SK-N-SH (cell line): ENCODE measurements around the gene OR7G2. TPM values are rescaled to one million over a fixed set of nuclear protein-coding genes. Genes with fewer than 3 reads are reported as not detected.

Experiments used
- CTCF ChIA-PET: fragments of 300-600, 350-600 bp; formaldehyde crosslinking; extraction: SDS; loops from one replicate; lab custom pipeline; 2021; lab: Yijun Ruan, JAX
- POLR2A ChIA-PET: fragments of 350-600 bp; sonication (Branson Sonifier 250); formaldehyde crosslinking; extraction: SDS; loops from one replicate; lab custom pipeline; 2020; ENCODE audit warnings: antibody characterized with exemption, inconsistent platforms; lab: Yijun Ruan, JAX
- DNase-seq: peaks from one replicate; pipeline ENCODE4 v3.0.0; 2012
- H2AFZ ChIP-seq: fragments of 200-600 bp; sonication (generic); 2 replicates; pipeline ENCODE4 v1.8.1; 2016; ENCODE audit warnings: antibody characterized with exemption, mild to moderate bottlenecking, low read depth
- H3F3A ChIP-seq: fragments of 200-600 bp; sonication (generic); replicated peaks from 2 replicates; pipeline ENCODE3; 2016; ENCODE audit warnings: antibody characterized with exemption, mild to moderate bottlenecking; ENCODE audit not compliant: insufficient read depth
- H3K27ac ChIP-seq, 2 experiments: fragments of 200-500 bp in 1 of 2; fragments of 200-600 bp in 1 of 2; sonication (Bioruptor generic) in 1 of 2; sonication (generic), shearing (Covaris generic) in 1 of 2; 2 replicates each; pipeline versions ENCODE4 v1.5.1 to v1.6.1; 2014 to 2016; ENCODE audit warnings: low read depth in 2 of 2, inconsistent platforms in 1 of 2, low read length in 1 of 2, mild to moderate bottlenecking in 1 of 2, mixed read lengths in 1 of 2
- H3K27me3 ChIP-seq: fragments of 200-600 bp; sonication (generic), shearing (Covaris generic); 2 replicates; pipeline ENCODE4 v1.6.1; 2016; ENCODE audit warnings: mixed run types; ENCODE audit not compliant: insufficient read depth
- H3K36me3 ChIP-seq, 2 experiments: fragments of 200-500 bp in 1 of 2; fragments of 200-600 bp in 1 of 2; sonication (Bioruptor generic) in 1 of 2; sonication (generic) in 1 of 2; replicated peaks in 1 of 2; 2 replicates each; pipeline versions ENCODE3 to v1.5.1; 2014 to 2016; ENCODE audit warnings: low read length in 1 of 2, mild to moderate bottlenecking in 1 of 2; ENCODE audit not compliant: insufficient read depth in 2 of 2, control insufficient read depth in 1 of 2
- H3K4me1 ChIP-seq, 2 experiments: fragments of 200-500 bp in 1 of 2; fragments of 200-600 bp in 1 of 2; sonication (Bioruptor generic) in 1 of 2; sonication (generic), shearing (Covaris generic) in 1 of 2; 2 replicates each; pipeline versions ENCODE4 v1.5.1 to v1.6.1; 2014 to 2016; ENCODE audit warnings: low read depth in 1 of 2, low read length in 1 of 2, mixed run types in 1 of 2; ENCODE audit not compliant: insufficient read depth in 2 of 2, control insufficient read depth in 1 of 2
- H3K4me2 ChIP-seq: fragments of 200-600 bp; sonication (generic), shearing (Covaris generic); 2 replicates; pipeline ENCODE4 v1.6.1; 2017; ENCODE audit warnings: mixed run types
- H3K4me3 ChIP-seq, 2 experiments: fragments of 200-500 bp in 1 of 2; fragments of 200-600 bp in 1 of 2; sonication (Bioruptor generic) in 1 of 2; sonication (generic), shearing (Covaris generic) in 1 of 2; 2 replicates each; pipeline versions ENCODE4 v1.5.1 to v1.8.1; 2014 to 2016; ENCODE audit warnings: low read depth in 2 of 2, inconsistent platforms in 1 of 2, low read length in 1 of 2, mild to moderate bottlenecking in 1 of 2, mixed read lengths in 1 of 2, moderate library complexity in 1 of 2
- H3K79me2 ChIP-seq: fragments of 200-600 bp; sonication (generic); 2 replicates; pipeline ENCODE4 v1.8.1; 2017; ENCODE audit warnings: mild to moderate bottlenecking; ENCODE audit not compliant: insufficient read depth
- H3K9ac ChIP-seq: fragments of 200-600 bp; sonication (generic); 2 replicates; pipeline ENCODE4 v1.6.1; 2017; ENCODE audit warnings: mixed run types
- H3K9me2 ChIP-seq: fragments of 200-600 bp; sonication (generic); 2 replicates; pipeline ENCODE4 v1.6.1; 2017; ENCODE audit warnings: mixed run types
- H3K9me3 ChIP-seq: fragments of 200-600 bp; sonication (generic); 2 replicates; pipeline ENCODE4 v1.6.1; 2017; ENCODE audit warnings: mixed run types, mild to moderate bottlenecking, moderate library complexity
- H4K20me1 ChIP-seq: fragments of 200-600 bp; sonication (generic); 2 replicates; pipeline ENCODE4 v1.6.1; 2017; ENCODE audit warnings: mild to moderate bottlenecking, mixed run types; ENCODE audit not compliant: insufficient read depth
- ELF1 ChIP-seq: IDR thresholded peaks from 2 replicates; pipeline ENCODE4 v1.4.0; 2012
- FOSL2 ChIP-seq: IDR thresholded peaks from 2 replicates; pipeline ENCODE4 v1.4.0; 2012; ENCODE audit warnings: low read depth, mild to moderate bottlenecking, moderate library complexity, borderline replicate concordance
- FOXJ3 ChIP-seq: sonication (generic); formaldehyde crosslinking; IDR thresholded peaks from 2 replicates; pipeline ENCODE4 v1.5.1; 2020; ENCODE audit warnings: mild to moderate bottlenecking, missing genetic modification reagents
- FOXM1 ChIP-seq: IDR thresholded peaks from 2 replicates; pipeline ENCODE4 v1.4.0; 2012; ENCODE audit warnings: low read depth, mild to moderate bottlenecking
- GATA2 ChIP-seq: sonication (generic); formaldehyde crosslinking; IDR thresholded peaks from 2 replicates; pipeline ENCODE4 v1.5.0; 2020; ENCODE audit warnings: mild to moderate bottlenecking, missing genetic modification reagents
- JUND ChIP-seq: IDR thresholded peaks from 2 replicates; pipeline ENCODE4 v1.4.0; 2012
- MEF2A ChIP-seq: IDR thresholded peaks from 2 replicates; pipeline ENCODE4 v1.4.0; 2012; ENCODE audit warnings: low read depth, borderline replicate concordance
- NRF1 ChIP-seq: IDR thresholded peaks from 2 replicates; pipeline ENCODE4 v1.6.1; 2012; ENCODE audit warnings: low read depth, mild to moderate bottlenecking, low read length
- RAD21 ChIP-seq: IDR thresholded peaks from 2 replicates; pipeline ENCODE4 v1.6.1; 2012; ENCODE audit warnings: mild to moderate bottlenecking, low read length
- SMC3 ChIP-seq: IDR thresholded peaks from 2 replicates; pipeline ENCODE4 v1.6.1; 2012; ENCODE audit warnings: low read depth, low read length, improper control_type of control experiment
- TAF1 ChIP-seq: IDR thresholded peaks from 2 replicates; pipeline ENCODE4 v1.6.1; 2012; ENCODE audit warnings: low read depth, mild to moderate bottlenecking, low read length, moderate library complexity, borderline replicate concordance
- TEAD4 ChIP-seq: IDR thresholded peaks from 2 replicates; pipeline ENCODE4 v1.4.0; 2012; ENCODE audit warnings: mild to moderate bottlenecking, borderline replicate concordance; ENCODE audit not compliant: insufficient read depth
- YY1 ChIP-seq: IDR thresholded peaks from 2 replicates; pipeline ENCODE4 v1.4.0; 2012; ENCODE audit warnings: low read depth, mild to moderate bottlenecking
- WGBS: methylation state at CpG from one replicate; pipeline ENCODE4 v1.1.6; 2017; ENCODE audit warnings: low lambda C conversion rate; 5-methylcytosine and 5-hydroxymethylcytosine counted together
- polyA plus RNA-seq, 3 experiments: library from polyadenylated mRNA; depleted of rRNA; stranded (reverse); fragments of >200 nt; gene quantifications; 2 replicates each; pipeline ENCODE4 v1.2.3, GENCODE V29; 2012
- TF ChIP-seq, protein P1 (sequence below): fragments of 150-350 bp; IDR thresholded peaks from 2 replicates; pipeline ENCODE4 v1.6.1; 2017; ENCODE audit warnings: antibody characterized with exemption, low read length, low read depth, borderline replicate concordance
- TF ChIP-seq, protein P2 (sequence below): fragments of 150-350 bp; IDR thresholded peaks from 2 replicates; pipeline ENCODE4 v1.6.1; 2016; ENCODE audit warnings: mild to moderate bottlenecking, low read depth, low read length
- TF ChIP-seq, protein P3 (sequence below): IDR thresholded peaks from 2 replicates; pipeline ENCODE4 v1.4.0; 2012; ENCODE audit warnings: low read depth, borderline replicate concordance
- TF ChIP-seq, protein P4 (sequence below): IDR thresholded peaks from 2 replicates; pipeline ENCODE4; 2012
- TF ChIP-seq, protein P5 (sequence below): IDR thresholded peaks from 2 replicates; pipeline ENCODE4 v1.6.1; 2012; ENCODE audit warnings: mild to moderate bottlenecking, low read depth, low read length, moderate library complexity

The OR7G2 gene
- polyA plus RNA-seq, 1 of the 3 experiments (the other 2 are of a cell fraction), result not detected

DNA sequence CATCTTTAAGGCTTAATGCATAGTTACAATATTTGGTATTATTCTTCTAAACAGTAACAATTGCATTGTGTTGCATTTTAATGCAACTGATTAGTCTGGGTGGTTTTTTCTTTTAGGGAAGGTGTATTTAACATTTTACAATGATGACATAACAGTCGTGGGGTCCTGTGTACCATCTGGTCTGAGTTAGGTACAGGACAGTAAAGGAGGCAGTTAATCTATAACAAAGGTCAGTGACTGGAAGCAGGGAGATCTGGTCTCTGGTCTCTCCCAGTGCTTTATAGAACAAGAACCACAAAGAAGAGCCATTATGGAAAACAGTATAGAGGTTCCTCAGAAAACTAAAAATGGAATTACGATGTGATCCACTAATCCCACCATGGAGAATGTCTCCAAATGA, 2.7 kb upstream of the OR7G2 start (continued):
- TF ChIP-seq, protein P1, sequence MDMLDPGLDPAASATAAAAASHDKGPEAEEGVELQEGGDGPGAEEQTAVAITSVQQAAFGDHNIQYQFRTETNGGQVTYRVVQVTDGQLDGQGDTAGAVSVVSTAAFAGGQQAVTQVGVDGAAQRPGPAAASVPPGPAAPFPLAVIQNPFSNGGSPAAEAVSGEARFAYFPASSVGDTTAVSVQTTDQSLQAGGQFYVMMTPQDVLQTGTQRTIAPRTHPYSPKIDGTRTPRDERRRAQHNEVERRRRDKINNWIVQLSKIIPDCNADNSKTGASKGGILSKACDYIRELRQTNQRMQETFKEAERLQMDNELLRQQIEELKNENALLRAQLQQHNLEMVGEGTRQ, result no peak
- TF ChIP-seq GATA2, result no peak

DNA sequence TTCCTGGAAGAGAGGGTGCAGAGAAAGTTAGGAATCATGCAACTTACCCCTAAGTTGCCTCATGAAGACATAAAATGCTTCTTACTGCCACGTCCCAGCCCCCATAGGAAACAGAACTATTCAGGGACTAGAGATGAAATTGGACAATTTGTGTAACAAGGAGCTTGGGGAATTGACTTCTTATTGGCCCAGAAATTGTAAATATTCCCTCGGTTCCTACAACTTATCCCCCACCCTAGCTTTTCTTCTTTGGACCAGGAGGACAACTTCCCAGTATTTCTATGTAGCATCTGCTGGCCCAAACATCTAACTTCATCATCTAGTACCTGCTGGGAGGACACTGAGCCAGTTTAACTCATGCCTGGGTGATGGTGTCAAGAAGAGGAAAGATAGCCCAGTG, 20.5 kb downstream of the OR7G2 start, which contains the start of gene OR1M1:
Gene OR1M1, plus strand, starts transcription at position 301 of the 400 bp plus-strand sequence. CDS start 6,184 bp downstream, outside the sequence.
- Histone ChIP-seq H4K20me1 (no peaks in the 10 kb centered on the region), H3K4me1 (no peaks in the 10 kb centered on the region), H3K27me3 (peaks cover 38% of the 10 kb centered on the region), H3K4me2 (no peak within 1 kb of the TSS), H3K9me2 (no peaks in the 10 kb centered on the region), H3F3A (no peaks in the 10 kb centered on the region), H3K27ac (no peak within 1 kb of the TSS), H2AFZ (no peak within 1 kb of the TSS), H3K36me3 (no peaks in the 10 kb centered on the region), H3K9me3 (no peaks in the 10 kb centered on the region), H3K9ac (no peak within 1 kb of the TSS), H3K4me3 (no peak within 1 kb of the TSS), H3K79me2 (no peaks in the 10 kb centered on the region)
- TF ChIP-seq FOSL2 (no peak), NRF1 (no peak), RAD21 (no peak), SMC3 (no peak)
- TF ChIP-seq, protein P2, sequence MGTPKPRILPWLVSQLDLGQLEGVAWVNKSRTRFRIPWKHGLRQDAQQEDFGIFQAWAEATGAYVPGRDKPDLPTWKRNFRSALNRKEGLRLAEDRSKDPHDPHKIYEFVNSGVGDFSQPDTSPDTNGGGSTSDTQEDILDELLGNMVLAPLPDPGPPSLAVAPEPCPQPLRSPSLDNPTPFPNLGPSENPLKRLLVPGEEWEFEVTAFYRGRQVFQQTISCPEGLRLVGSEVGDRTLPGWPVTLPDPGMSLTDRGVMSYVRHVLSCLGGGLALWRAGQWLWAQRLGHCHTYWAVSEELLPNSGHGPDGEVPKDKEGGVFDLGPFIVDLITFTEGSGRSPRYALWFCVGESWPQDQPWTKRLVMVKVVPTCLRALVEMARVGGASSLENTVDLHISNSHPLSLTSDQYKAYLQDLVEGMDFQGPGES, result no peak
- DNase-seq, result no peak
- 0% methylated on average over 2 of the region's 2 CpGs for WGBS
- CTCF ChIA-PET, result no interaction called here
- POLR2A ChIA-PET, result no interaction called here

DNA sequence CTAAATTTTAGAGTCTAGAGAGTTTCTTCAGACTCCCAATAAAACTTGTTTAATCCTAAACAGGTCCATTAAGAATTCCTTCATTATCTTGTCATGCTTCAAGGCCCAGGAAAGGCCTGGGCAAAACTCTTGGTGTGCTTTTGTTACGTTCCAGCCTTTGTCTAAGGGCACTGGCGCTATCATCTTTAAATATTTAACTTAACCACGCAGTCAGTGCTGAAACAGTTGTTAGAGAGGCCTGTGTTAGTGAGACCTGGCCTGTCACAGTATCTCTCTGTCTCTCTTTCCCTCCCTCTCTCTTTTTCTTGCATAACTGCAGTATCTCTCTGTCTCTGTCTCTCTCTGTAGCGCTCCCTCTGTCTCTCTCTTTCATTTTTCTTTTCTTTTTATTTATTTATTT, 28.6 kb downstream of the OR7G2 start:
- CTCF ChIA-PET, result no interaction called here
- Histone ChIP-seq H3K9me2 (no peaks in the 10 kb centered on the region), H2AFZ (no peak overlapping the region), H4K20me1 (no peaks in the 10 kb centered on the region), H3K9ac (no peak overlapping the region), H3K4me3 (no peak overlapping the region), H3K9me3 (no peaks in the 10 kb centered on the region), H3F3A (peaks cover 10% of the 10 kb centered on the region), H3K27me3 (peaks cover 4% of the 10 kb centered on the region; the same call in 1 of the 2 replicates), H3K4me1 (peaks cover 0 to 9% of the 10 kb centered on the region in 2 experiments; a peak in 2 of 4 replicates), H3K79me2 (no peaks in the 10 kb centered on the region), H3K27ac (no peak overlapping the region), H3K36me3 (no peaks in the 10 kb centered on the region), H3K4me2 (no peak overlapping the region)
- WGBS, result 56% methylated on average over 4 of the region's 4 CpGs
- POLR2A ChIA-PET, result no interaction called here
- DNase-seq, result no peak
- no peak for TF ChIP-seq ELF1
- TF ChIP-seq, protein P3, sequence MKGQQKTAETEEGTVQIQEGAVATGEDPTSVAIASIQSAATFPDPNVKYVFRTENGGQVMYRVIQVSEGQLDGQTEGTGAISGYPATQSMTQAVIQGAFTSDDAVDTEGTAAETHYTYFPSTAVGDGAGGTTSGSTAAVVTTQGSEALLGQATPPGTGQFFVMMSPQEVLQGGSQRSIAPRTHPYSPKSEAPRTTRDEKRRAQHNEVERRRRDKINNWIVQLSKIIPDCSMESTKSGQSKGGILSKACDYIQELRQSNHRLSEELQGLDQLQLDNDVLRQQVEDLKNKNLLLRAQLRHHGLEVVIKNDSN, result no peak
- no peak for TF ChIP-seq FOXJ3 (CRISPR knock-in tag)
- no peak for TF ChIP-seq YY1
- TF ChIP-seq, protein P4, sequence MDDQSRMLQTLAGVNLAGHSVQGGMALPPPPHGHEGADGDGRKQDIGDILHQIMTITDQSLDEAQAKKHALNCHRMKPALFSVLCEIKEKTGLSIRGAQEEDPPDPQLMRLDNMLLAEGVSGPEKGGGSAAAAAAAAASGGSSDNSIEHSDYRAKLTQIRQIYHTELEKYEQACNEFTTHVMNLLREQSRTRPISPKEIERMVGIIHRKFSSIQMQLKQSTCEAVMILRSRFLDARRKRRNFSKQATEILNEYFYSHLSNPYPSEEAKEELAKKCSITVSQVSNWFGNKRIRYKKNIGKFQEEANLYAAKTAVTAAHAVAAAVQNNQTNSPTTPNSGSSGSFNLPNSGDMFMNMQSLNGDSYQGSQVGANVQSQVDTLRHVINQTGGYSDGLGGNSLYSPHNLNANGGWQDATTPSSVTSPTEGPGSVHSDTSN, result no peak
- TF ChIP-seq JUND, result no peak
- no peak for TF ChIP-seq NRF1
- no peak for TF ChIP-seq TEAD4
- TF ChIP-seq TAF1, result no peak
- no peak for TF ChIP-seq MEF2A
- TF ChIP-seq, protein P5, sequence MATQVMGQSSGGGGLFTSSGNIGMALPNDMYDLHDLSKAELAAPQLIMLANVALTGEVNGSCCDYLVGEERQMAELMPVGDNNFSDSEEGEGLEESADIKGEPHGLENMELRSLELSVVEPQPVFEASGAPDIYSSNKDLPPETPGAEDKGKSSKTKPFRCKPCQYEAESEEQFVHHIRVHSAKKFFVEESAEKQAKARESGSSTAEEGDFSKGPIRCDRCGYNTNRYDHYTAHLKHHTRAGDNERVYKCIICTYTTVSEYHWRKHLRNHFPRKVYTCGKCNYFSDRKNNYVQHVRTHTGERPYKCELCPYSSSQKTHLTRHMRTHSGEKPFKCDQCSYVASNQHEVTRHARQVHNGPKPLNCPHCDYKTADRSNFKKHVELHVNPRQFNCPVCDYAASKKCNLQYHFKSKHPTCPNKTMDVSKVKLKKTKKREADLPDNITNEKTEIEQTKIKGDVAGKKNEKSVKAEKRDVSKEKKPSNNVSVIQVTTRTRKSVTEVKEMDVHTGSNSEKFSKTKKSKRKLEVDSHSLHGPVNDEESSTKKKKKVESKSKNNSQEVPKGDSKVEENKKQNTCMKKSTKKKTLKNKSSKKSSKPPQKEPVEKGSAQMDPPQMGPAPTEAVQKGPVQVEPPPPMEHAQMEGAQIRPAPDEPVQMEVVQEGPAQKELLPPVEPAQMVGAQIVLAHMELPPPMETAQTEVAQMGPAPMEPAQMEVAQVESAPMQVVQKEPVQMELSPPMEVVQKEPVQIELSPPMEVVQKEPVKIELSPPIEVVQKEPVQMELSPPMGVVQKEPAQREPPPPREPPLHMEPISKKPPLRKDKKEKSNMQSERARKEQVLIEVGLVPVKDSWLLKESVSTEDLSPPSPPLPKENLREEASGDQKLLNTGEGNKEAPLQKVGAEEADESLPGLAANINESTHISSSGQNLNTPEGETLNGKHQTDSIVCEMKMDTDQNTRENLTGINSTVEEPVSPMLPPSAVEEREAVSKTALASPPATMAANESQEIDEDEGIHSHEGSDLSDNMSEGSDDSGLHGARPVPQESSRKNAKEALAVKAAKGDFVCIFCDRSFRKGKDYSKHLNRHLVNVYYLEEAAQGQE, result no peak
- TF ChIP-seq FOXM1, result no peak
